ENCODE results near the gene PIGM.

PIGM gene

GRCh38 chr1:160022330-160023310 is 9.2 kb downstream of the PIGM start:
- DNase-seq (ENCODE audit: low read depth) = no peak

DNA sequence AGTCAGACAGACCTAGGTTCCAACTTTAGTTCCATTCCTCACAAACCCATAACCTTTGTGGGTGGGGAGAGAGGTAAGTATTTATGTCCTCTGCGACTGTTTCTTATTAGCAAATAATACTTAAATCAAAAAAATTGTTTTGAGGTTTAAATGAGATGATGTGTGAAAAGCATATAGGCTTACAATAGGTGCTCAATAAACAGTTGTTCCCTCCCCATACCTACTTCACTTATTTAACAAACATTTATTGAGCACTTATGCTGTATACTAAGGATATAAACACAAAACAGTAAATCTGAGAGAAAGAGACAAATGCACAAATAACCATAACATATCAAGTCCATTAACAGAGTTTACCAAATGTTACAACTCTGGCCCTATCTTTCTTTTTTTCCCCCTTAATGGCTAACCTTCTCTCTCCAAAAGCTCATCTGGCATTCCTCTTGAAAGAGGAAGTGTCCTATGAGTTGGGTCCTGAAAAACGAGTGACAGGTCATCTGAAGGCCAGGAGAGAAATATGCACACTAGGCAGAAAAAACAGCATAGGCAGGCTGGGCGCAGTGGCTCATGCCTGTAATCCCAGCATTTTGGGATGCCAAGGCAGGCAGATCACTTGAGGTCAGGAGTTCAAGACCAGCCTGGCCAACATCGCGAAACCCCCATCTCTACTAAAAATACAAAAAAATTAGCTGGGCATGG is 10.3 kb downstream of the PIGM start:
- DNase-seq (ENCODE audit: low read depth) = no peak

GRCh38 chr1:160020196-160020595 is 11.6 kb downstream of the PIGM start:
- DNase-seq (ENCODE audit: low read depth) = no peak

DNA sequence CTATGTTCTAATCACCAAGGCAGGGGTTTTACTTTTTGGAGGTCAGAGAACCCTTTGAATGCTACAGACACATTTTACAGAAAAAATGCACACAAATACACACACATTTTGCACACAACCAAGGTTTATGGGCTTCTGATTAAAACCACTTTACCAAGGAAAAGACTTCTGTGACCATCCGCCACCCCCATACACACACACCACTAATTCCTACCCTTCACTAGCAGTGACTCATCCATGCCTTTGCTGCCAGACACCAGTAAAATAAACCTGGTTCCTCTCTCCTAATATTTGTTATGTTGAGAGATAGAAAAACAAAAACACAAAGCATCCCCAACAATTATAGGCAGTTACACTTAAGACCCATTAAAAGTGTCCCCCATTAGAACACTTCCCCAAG is 12.9 kb downstream of the PIGM start:
- no peak for DNase-seq (ENCODE audit: low read depth)

DNA sequence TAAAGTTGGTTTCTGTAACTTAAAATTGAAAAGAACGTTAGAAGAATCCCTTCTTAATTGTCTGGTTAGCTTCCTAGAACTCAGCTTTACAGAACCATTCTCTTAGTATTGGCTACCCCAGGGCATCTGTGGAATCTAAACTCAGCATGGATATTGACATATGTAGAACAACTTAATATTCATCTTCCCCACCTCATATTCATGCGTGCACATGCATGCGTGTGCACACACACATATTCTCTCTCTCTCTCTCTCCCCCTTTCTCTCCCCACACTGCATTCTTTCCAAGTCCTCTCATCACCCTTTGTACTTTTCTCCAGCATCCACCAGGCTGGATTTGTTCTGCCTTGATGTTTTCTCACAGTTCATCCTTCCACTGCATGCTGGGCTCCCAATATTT is 13.4 kb downstream of the PIGM start:
- no peak for DNase-seq (ENCODE audit: low read depth)

- DNase-seq (ENCODE audit: low read depth) = no peak
Measured at GRCh38 chr1:160017592-160017991, 14.2 kb downstream of the PIGM start.

GRCh38 chr1:160011781-160012180 is 20.0 kb downstream of the PIGM start:
- DNase-seq (ENCODE audit: low read depth) = no peak

GRCh38 chr1:160009801-160010200 is 22.0 kb downstream of the PIGM start:
- no peak for DNase-seq (ENCODE audit: low read depth)

GRCh38 chr1:160009081-160009480 is 22.7 kb downstream of the PIGM start:
- DNase-seq (ENCODE audit: low read depth) = no peak

GRCh38 chr1:160007577-160008200 is 24.1 kb downstream of the PIGM start:
- DNase-seq (ENCODE audit: low read depth) = no peak

GRCh38 chr1:160006312-160006940 is 25.4 kb downstream of the PIGM start:
- peak; percentile 65 for DNase-seq (ENCODE audit: low read depth)

- no peak for DNase-seq (ENCODE audit: low read depth)
Measured at GRCh38 chr1:160005070-160005469, 26.7 kb downstream of the PIGM start.

GRCh38 chr1:160004425-160004824 is 27.4 kb downstream of the PIGM start:
- DNase-seq (ENCODE audit: low read depth) = no peak

GRCh38 chr1:160004001-160004400 is 27.8 kb downstream of the PIGM start:
- no peak for DNase-seq (ENCODE audit: low read depth)

DNA sequence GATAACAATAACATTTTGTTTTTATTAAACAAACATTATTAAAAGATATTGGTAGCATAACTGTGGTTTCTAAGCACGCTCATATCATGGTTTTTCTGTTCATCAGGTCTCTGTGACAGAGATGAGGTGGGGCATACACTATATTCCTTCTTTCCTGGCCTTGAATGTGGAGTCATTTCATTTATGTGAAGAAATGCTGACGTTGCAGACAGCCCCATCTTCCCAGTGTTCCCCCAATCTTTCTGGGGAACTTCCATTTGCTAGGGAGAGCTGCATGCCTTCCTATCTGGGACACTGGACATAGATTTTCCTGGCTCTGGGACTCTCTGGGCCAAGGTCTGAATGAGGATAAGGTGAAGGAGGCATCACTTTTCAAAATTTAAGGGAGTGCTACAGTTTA is 30.4 kb downstream of the PIGM start:
- no peak for DNase-seq (ENCODE audit: low read depth)

- no peak for DNase-seq (ENCODE audit: low read depth)
Measured at GRCh38 chr1:159999204-159999603, 32.6 kb downstream of the PIGM start.

DNA sequence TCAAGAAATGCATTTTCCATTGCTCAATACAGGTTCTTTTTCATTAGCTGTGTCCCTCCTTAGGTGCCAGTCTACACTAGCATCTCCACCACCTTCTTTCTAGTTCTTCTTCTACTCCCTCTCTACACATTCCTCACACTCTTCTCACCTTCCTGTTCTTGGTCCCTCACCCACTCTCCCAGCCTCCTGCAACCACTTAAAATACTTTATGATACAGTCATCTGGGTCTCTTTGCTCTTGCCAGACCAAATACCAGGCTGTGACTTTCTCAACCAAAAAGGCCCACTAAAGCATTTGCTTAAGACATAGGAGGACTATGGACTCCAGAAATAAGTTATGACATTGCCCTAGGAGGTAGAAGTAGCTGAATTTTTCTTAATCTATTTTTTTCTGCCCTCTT is 35.1 kb downstream of the PIGM start:
- DNase-seq (ENCODE audit: low read depth) = no peak

DNA sequence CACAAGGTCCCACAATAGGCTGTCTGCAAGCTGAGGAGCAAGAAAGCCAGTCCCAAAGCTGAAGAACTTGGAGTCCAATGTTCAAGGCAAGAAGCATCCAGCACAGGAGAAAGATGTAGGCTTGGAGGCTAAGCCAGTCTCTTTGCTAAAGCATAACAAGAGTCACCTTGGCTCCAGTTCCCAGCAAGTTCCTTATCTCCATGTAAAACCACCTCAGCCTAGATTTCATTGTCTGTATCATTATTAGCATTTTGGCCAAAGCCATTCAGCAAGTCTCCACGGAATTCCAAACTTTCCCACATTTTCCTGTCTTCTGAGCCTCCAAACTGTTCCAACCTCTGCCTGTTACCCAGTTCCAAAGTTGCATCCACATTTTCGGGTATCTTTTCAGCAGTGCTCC is 36.9 kb downstream of the PIGM start:
- DNase-seq (ENCODE audit: low read depth) = no peak

DNA sequence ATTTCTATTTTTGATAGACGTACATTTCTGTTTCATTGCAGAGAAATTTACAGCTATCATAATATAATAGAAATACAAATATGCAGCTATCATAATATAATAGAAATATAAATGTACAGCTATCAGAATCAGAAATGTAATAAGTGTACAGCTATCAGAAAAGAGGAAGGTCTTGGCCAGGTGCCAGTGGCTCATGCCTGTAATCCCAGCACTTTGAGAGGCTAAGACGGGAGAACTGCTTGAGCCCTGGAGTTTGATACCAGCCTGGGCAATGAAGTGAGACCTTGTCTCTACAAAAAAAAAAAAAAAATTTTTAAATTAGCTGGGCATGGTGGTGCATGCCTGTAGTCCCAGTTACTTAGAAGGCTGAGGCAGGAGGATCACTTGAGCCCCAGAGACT is 37.9 kb downstream of the PIGM start:
- no peak for DNase-seq (ENCODE audit: low read depth)

- no peak for DNase-seq (ENCODE audit: low read depth)
Measured at GRCh38 chr1:159992161-159992560, 39.6 kb downstream of the PIGM start.

GRCh38 chr1:159991513-159991912 is 40.3 kb downstream of the PIGM start:
- DNase-seq (ENCODE audit: low read depth) = no peak

- DNase-seq (ENCODE audit: low read depth) = no peak
Measured at GRCh38 chr1:159990005-159990404, 41.8 kb downstream of the PIGM start.

Measured in activated T-cell treated with anti-CD3 and anti-CD28 coated beads for 48 hours (primary cell).